Measurements from ENCODE around the gene WDR31.

Gene WDR31

GRCh38 chr9:113289091-113289490, 51.0 kb downstream of the WDR31 start:
- TF ChIP-seq, protein P1, sequence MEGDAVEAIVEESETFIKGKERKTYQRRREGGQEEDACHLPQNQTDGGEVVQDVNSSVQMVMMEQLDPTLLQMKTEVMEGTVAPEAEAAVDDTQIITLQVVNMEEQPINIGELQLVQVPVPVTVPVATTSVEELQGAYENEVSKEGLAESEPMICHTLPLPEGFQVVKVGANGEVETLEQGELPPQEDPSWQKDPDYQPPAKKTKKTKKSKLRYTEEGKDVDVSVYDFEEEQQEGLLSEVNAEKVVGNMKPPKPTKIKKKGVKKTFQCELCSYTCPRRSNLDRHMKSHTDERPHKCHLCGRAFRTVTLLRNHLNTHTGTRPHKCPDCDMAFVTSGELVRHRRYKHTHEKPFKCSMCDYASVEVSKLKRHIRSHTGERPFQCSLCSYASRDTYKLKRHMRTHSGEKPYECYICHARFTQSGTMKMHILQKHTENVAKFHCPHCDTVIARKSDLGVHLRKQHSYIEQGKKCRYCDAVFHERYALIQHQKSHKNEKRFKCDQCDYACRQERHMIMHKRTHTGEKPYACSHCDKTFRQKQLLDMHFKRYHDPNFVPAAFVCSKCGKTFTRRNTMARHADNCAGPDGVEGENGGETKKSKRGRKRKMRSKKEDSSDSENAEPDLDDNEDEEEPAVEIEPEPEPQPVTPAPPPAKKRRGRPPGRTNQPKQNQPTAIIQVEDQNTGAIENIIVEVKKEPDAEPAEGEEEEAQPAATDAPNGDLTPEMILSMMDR (IDR thresholded peaks at IDR 0.05; ENCODE audit: low read depth, low read length): no peak
- no peak for DNase-seq (ENCODE audit: extremely low read depth, low read depth)

DNA sequence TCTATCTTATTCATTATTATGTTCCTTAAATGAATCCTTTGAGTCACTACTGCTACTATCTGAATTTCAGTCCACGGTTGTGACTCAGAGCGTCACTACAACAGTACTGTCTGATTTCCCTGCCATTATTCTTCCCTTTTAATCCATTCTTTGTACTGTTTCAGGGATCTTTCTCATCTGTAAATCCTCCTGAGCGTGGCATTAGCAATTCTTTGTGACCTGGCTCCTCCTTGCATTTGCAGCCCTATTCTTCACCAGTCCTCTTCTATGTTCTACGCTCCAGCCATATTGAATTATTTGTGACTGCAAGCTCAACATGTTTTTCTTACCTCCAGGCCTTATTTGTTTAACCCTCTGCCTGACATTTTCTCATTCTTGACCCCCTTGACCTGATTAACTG, 58.7 kb downstream of the WDR31 start:
- TF ChIP-seq, protein P1 (IDR thresholded peaks at IDR 0.05; ENCODE audit: low read depth, low read length): no peak
- no peak for DNase-seq (ENCODE audit: extremely low read depth, low read depth)

GRCh38 chr9:113278840-113279239, 61.2 kb downstream of the WDR31 start:
- TF ChIP-seq, protein P1 (IDR thresholded peaks at IDR 0.05; ENCODE audit: low read depth, low read length): no peak
- DNase-seq (ENCODE audit: extremely low read depth, low read depth): no peak

DNA sequence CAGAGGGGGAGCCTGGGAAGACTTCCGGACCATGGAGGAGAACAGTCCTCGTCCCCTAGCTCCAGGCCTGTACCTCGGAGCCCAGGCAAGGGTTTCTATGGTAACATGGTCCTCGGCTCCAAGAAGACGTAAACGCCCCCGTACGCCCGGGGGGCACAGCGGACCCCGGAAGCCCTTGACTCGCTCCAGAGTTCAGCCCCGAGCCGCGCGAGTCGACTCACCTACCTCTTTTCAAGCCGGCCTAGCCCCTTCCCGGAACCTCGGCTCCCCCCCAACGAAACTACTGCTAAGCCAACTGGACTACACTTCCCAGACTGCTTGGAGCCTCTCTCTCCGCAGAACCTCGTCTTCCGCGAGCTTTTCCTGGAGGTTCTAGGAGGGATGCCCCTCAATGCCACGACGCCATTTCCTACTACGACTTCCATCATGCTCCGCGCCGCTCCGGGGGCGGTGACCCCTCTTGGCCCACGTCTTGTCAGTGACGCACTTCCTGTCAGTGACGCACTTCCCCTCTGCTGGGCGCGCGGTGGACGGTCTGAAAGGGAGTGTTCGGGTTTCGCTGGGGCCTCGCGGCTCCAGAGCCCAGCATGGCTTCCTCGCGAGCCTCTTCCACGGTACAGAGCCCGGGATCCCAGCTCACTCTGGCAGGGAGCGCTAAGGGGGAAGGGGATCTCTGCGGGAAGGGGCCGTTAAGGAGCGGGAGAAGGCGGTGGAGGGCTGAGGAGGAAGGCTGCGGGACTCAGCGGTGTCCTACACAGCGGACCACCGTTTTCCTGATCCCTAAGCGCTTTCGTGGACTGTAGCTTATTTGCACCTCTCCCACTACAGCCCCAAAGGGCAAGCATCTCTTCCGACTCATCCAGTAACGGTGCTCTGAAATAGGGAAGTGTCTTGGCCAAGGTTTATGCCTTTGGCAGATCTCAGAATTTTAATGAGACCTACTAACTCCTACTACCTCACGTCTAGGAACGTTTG, 64.6 kb downstream of the WDR31 start, which contains the start of the genes CDC26 and PRPF4:
Gene CDC26 (minus strand): TSS at position 416 of the 975 bp plus-strand sequence. CDS start 3,065 bp downstream, outside the sequence.
Gene PRPF4 (plus strand): TSS at position 502 of the 975 bp plus-strand sequence. CDS start 86 bp downstream, at position 588.
- peak; percentile 97 for DNase-seq (ENCODE audit: extremely low read depth, low read depth)
- TF ChIP-seq, protein P1 (IDR thresholded peaks at IDR 0.05; ENCODE audit: low read depth, low read length): no peak

DNA sequence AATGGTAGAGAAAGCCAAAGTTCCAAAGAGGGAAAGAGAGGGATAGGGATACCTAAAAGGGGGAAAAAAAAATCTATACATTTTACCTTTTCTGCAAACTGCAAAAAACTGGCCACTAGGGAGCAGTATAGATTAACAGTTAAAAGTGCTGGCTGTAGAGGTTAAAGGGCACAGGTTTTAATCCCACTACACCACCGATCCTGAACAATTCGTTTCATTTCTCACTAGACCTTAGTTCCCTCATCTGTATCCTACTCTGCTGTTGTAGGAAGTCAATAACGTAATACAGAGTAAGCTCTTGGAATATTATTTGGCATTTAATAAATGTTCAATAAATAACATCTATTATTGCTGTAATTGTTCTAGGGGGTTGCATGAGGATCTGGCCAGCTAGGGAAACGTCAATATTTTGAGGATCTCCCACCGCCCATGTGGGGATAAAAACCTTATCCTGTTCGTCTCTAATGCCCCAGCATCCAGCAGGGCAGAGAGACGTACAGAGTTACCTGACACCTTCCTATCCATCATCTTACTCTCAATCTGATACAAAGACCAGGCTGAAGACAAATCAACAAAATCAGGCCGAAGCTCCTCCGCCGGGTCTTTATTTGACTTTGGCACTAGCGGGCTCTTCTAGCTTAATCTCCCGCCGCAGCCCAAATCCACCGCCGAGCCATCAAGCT, 65.5 kb downstream of the WDR31 start:
- DNase-seq (ENCODE audit: extremely low read depth, low read depth): peak; percentile 22
- TF ChIP-seq, protein P1 (IDR thresholded peaks at IDR 0.05; ENCODE audit: low read depth, low read length): peak; percentile 61

DNA sequence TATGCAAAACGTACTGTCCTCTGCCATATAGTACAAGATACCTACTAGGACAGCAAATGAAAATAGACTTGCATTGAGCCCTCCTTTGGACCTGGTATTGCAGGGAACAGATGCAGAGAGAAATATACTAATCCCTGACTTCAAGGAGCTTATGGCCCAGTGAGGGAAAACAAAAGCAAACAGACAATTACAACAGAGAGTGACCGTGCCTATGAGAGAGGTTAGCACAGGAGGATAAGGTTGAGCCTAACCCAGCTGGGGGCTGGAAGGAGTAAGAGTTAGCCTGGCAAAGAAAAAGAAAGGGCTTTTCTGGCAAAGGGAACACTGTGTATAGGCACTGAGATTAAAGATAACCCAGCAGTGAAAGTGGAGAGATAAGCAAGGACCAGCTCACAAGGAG, 70.2 kb downstream of the WDR31 start:
- TF ChIP-seq, protein P1 (IDR thresholded peaks at IDR 0.05; ENCODE audit: low read depth, low read length): no peak
- no peak for DNase-seq (ENCODE audit: extremely low read depth, low read depth)

GRCh38 chr9:113269355-113269754, 70.7 kb downstream of the WDR31 start:
- no peak for DNase-seq (ENCODE audit: extremely low read depth, low read depth)
- TF ChIP-seq, protein P1 (IDR thresholded peaks at IDR 0.05; ENCODE audit: low read depth, low read length): no peak

Data from AG09319 (cell line).